ENCODE data around the gene ZSWIM6.
A peak's percentile ranks its signal among the peaks of the same experiment; 100 is the strongest.

The ZSWIM6 gene

GRCh38 chr5:61354199-61354598, 22.1 kb downstream of the ZSWIM6 start:
- TF ChIP-seq FOXP2 (optimal IDR thresholded peaks at IDR 0.05; ENCODE audit: control extremely low read depth, extremely low read length, insufficient read depth) (no peak), POLR2AphosphoS5 (IDR thresholded peaks at IDR 0.05; ENCODE audit: borderline replicate concordance, low read depth, low read length) (no peak), EZH2 (IDR thresholded peaks at IDR 0.05) (no peak)
- H3K4me3 ChIP-seq: no peak overlapping the region
- H3K27ac ChIP-seq: no peak overlapping the region
- H3K9ac ChIP-seq (ENCODE audit: insufficient read length): no peak overlapping the region
- peaks cover 5% of the 10 kb centered on the region; the same call in 1 of the 2 replicates for H3K9me3 ChIP-seq (ENCODE audit: low read depth, low read length)
- peaks cover 48% of the 10 kb centered on the region for H3K36me3 ChIP-seq (ENCODE audit: insufficient read depth, low read length)
- DNase-seq (ENCODE audit: low read depth, low spot score): no peak

GRCh38 chr5:61357745-61358144, 25.7 kb downstream of the ZSWIM6 start:
- TF ChIP-seq POLR2AphosphoS5 (IDR thresholded peaks at IDR 0.05; ENCODE audit: borderline replicate concordance, low read depth, low read length) (0 out of 2 replicates have a peak, but pooled peaks have one; percentile 23), FOXP2 (optimal IDR thresholded peaks at IDR 0.05; ENCODE audit: control extremely low read depth, extremely low read length, insufficient read depth) (no peak)
- Histone ChIP-seq H3K4me3 (no peak overlapping the region), H3K9me3 (ENCODE audit: low read depth, low read length) (peaks cover 5% of the 10 kb centered on the region; the same call in 1 of the 2 replicates), H3K9ac (ENCODE audit: insufficient read length) (no peak overlapping the region), H3K27ac (no peak overlapping the region), H3K36me3 (ENCODE audit: insufficient read depth, low read length) (peaks cover 70% of the 10 kb centered on the region)
- no peak for DNase-seq (ENCODE audit: low read depth, low spot score)

DNA sequence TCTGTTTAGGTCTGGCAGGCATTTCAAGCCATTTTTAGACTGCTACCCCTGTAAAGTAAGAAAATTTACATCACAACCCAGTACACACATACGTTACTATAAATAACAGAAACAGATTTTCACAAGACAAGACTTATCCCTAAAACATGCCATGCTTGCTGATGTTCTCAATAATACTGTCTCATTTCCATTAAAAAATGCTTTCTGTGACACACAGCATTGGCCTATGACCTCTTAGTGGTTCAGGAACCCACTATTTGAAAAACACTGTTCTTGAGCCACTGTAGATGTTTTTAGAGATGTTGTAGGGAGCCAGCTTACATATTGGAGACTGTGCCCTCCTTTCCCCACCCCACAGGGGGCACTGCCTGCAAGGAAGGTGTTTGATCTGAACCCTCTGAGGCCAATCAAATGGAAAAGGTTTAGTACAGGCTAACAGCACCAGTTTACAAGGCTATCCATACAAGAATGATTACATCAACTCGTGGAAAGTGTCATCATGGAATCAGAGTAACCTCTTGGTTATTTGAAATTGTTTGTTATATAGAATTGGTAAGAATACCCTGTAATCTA, 30.8 kb downstream of the ZSWIM6 start:
- Histone ChIP-seq H3K4me3 (no peak overlapping the region), H3K9me3 (ENCODE audit: low read depth, low read length) (no peaks in the 10 kb centered on the region), H3K36me3 (ENCODE audit: insufficient read depth, low read length) (peaks cover 59% of the 10 kb centered on the region), H3K27ac (peak overlapping the region; percentile 75), H3K9ac (ENCODE audit: insufficient read length) (no peak overlapping the region)
- DNase-seq (ENCODE audit: low read depth, low spot score): no peak
- no peak for TF ChIP-seq FOXP2 (optimal IDR thresholded peaks at IDR 0.05; ENCODE audit: control extremely low read depth, extremely low read length, insufficient read depth)

- Histone ChIP-seq H3K27ac (peak overlapping the region; percentile 75), H3K9ac (ENCODE audit: insufficient read length) (no peak overlapping the region), H3K36me3 (ENCODE audit: insufficient read depth, low read length) (peaks cover 53% of the 10 kb centered on the region), H3K4me3 (no peak overlapping the region), H3K9me3 (ENCODE audit: low read depth, low read length) (no peaks in the 10 kb centered on the region)
- no peak for TF ChIP-seq POLR2AphosphoS5 (IDR thresholded peaks at IDR 0.05; ENCODE audit: borderline replicate concordance, low read depth, low read length)
- DNase-seq (ENCODE audit: low read depth, low spot score): no peak
Measured at GRCh38 chr5:61363401-61364114, 31.5 kb downstream of the ZSWIM6 start.

DNA sequence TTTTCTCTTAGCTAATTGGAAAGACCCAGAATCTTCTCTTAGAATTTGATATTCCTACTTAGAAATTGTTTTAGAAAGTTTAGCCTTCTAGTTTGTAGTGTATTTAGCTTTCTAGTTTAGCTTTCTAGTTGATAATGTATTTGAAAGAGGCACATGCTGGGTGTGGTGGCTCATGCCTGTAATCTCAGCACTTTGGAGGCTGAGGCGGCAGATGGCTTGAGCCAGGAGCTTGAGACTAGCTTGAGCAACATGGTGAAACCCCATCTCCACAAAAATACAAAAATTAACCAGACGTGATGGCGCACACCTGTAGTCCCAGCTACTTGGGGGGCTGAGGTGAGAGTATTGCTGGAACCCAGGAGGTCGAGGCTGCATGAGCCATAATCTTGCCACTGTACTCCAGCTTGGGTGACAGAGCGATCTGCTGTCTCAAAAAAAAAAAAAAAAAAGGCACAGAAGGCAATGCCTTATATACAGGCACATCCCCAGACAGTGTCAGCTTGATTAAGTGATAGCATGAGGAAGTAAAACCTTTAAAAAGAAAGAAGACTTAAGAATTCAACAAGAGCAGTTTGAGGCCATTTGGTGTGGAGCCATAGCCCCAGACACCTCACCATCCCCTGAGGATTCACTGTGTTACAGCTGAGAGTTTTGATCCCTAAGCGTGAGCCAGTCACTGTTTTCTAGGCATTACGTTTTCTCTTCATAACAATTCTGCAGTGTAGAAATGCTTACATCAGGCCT, 34.6 kb downstream of the ZSWIM6 start:
- H3K36me3 ChIP-seq (ENCODE audit: insufficient read depth, low read length): peaks cover 42% of the 10 kb centered on the region
- no peak overlapping the region for H3K4me3 ChIP-seq
- TF ChIP-seq POLR2AphosphoS5 (IDR thresholded peaks at IDR 0.05; ENCODE audit: borderline replicate concordance, low read depth, low read length) (no peak), EZH2 (IDR thresholded peaks at IDR 0.05) (no peak), FOXP2 (optimal IDR thresholded peaks at IDR 0.05; ENCODE audit: control extremely low read depth, extremely low read length, insufficient read depth) (no peak)
- H3K9ac ChIP-seq (ENCODE audit: insufficient read length): no peak overlapping the region
- H3K9me3 ChIP-seq (ENCODE audit: low read depth, low read length): no peaks in the 10 kb centered on the region
- DNase-seq (ENCODE audit: low read depth, low spot score): no peak
- H3K27ac ChIP-seq: no peak overlapping the region

GRCh38 chr5:61370506-61370905, 38.4 kb downstream of the ZSWIM6 start:
- H3K4me3 ChIP-seq: no peak overlapping the region
- no peak overlapping the region for H3K9ac ChIP-seq (ENCODE audit: insufficient read length)
- H3K27ac ChIP-seq: no peak overlapping the region
- H3K9me3 ChIP-seq (ENCODE audit: low read depth, low read length): no peaks in the 10 kb centered on the region
- peaks cover 49% of the 10 kb centered on the region for H3K36me3 ChIP-seq (ENCODE audit: insufficient read depth, low read length)
- no peak for TF ChIP-seq FOXP2 (optimal IDR thresholded peaks at IDR 0.05; ENCODE audit: control extremely low read depth, extremely low read length, insufficient read depth)
- TF ChIP-seq EZH2 (IDR thresholded peaks at IDR 0.05): no peak
- no peak for TF ChIP-seq POLR2AphosphoS5 (IDR thresholded peaks at IDR 0.05; ENCODE audit: borderline replicate concordance, low read depth, low read length)
- no peak for DNase-seq (ENCODE audit: low read depth, low spot score)

GRCh38 chr5:61371474-61371873, 39.4 kb downstream of the ZSWIM6 start:
- no peak for TF ChIP-seq EZH2 (IDR thresholded peaks at IDR 0.05)
- no peak overlapping the region for H3K4me3 ChIP-seq
- H3K9me3 ChIP-seq (ENCODE audit: low read depth, low read length): no peaks in the 10 kb centered on the region
- no peak overlapping the region; the same call in 1 of the 2 replicates for H3K27ac ChIP-seq
- no peak for DNase-seq (ENCODE audit: low read depth, low spot score)
- H3K9ac ChIP-seq (ENCODE audit: insufficient read length): no peak overlapping the region
- peaks cover 48% of the 10 kb centered on the region for H3K36me3 ChIP-seq (ENCODE audit: insufficient read depth, low read length)

- H3K27ac ChIP-seq: peak overlapping the region; percentile 47
Measured at GRCh38 chr5:61379677-61380076, 47.6 kb downstream of the ZSWIM6 start.

More at GRCh38 chr5:61379677-61380076, 47.6 kb downstream of the ZSWIM6 start:
- peaks cover 17% of the 10 kb centered on the region for H3K36me3 ChIP-seq (ENCODE audit: insufficient read depth, low read length)
- no peaks in the 10 kb centered on the region for H3K9me3 ChIP-seq (ENCODE audit: low read depth, low read length)
- DNase-seq (ENCODE audit: low read depth, low spot score): no peak
- TF ChIP-seq FOXP2 (optimal IDR thresholded peaks at IDR 0.05; ENCODE audit: control extremely low read depth, extremely low read length, insufficient read depth) (no peak), EZH2 (IDR thresholded peaks at IDR 0.05) (no peak), POLR2AphosphoS5 (IDR thresholded peaks at IDR 0.05; ENCODE audit: borderline replicate concordance, low read depth, low read length) (no peak)
- H3K9ac ChIP-seq (ENCODE audit: insufficient read length): no peak overlapping the region
- H3K4me3 ChIP-seq: no peak overlapping the region

Measured in SK-N-MC (cell line).